Fibroblast of lung (primary cell): Measurements from ENCODE around the gene TBX15.

Experiments used
- EZH2 ChIP-seq: IDR thresholded peaks from 2 replicates; pipeline ENCODE4 v1.5.1; 2012; ENCODE audit warnings: low read length, control low read depth, mild to moderate bottlenecking; ENCODE audit errors: missing control alignments
- TF ChIP-seq, protein P1 (sequence below), 2 donors: IDR thresholded peaks in 1 of 2; conservative IDR thresholded peaks in 1 of 2; 1 replicate in 1 of 2; 2 replicates in 1 of 2; pipeline ENCODE4 v1.5.1; 2011 to 2012; ENCODE audit warnings: low read length in 2 of 2, control low read depth in 1 of 2, inconsistent platforms in 1 of 2, low read depth in 1 of 2, mild to moderate bottlenecking in 1 of 2

DNA sequence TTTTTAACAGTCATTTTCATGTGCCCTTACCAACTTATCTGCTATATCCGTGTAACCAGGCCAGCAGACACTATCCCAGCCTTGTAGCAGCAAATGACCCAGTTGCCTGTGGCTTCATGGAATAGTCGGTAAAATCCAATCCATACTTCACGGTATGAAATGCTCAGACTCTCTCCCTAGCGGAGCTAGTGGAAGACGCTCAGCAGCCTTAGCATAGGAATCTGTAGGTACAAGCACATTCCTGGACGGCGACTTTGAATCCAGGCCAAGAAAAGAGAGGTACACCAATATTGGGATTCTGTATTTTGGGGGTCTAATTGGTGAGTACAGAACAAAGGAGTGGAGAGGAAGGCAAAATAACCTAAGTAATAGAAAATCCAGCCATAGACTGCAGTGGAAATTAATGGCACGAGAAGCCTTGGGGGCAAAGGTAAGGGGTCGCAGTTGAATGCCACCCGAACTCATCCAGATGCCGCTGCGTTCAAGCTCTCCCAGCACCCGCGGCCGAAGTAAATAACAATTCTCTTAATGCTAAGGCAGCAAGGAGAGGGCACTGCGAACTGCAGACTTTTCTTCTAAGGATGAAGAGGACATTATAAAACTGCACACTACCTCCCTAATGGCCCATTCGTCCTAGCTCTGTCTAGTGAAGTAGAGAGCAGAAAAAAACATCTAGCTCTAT is 17.7 kb upstream of the TBX15 start:
- TF ChIP-seq, protein P1, sequence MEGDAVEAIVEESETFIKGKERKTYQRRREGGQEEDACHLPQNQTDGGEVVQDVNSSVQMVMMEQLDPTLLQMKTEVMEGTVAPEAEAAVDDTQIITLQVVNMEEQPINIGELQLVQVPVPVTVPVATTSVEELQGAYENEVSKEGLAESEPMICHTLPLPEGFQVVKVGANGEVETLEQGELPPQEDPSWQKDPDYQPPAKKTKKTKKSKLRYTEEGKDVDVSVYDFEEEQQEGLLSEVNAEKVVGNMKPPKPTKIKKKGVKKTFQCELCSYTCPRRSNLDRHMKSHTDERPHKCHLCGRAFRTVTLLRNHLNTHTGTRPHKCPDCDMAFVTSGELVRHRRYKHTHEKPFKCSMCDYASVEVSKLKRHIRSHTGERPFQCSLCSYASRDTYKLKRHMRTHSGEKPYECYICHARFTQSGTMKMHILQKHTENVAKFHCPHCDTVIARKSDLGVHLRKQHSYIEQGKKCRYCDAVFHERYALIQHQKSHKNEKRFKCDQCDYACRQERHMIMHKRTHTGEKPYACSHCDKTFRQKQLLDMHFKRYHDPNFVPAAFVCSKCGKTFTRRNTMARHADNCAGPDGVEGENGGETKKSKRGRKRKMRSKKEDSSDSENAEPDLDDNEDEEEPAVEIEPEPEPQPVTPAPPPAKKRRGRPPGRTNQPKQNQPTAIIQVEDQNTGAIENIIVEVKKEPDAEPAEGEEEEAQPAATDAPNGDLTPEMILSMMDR (conservative IDR thresholded peaks at IDR 0.05 in 1 of 2, IDR thresholded peaks at IDR 0.05 in 1 of 2; ENCODE audit: low read depth in 1 of 2, low read length in 2 of 2) = no peak
- TF ChIP-seq EZH2 = peak; percentile 80
